GM10248 (cell line): ENCODE measurements around the gene MTURN.

Source experiments
- CTCF ChIA-PET: fragments of 300-600 bp; sonication (Branson Sonifier 250); formaldehyde crosslinking; extraction: SDS; loops from one replicate; lab custom pipeline; 2021; ENCODE audit warnings: antibody characterized with exemption; lab: Yijun Ruan, JAX
- POLR2A ChIA-PET: fragments of 350-650 bp; sonication (Branson Sonifier 250); formaldehyde crosslinking; extraction: SDS; loops from one replicate; lab custom pipeline; 2020; ENCODE audit warnings: antibody characterized with exemption; lab: Yijun Ruan, JAX
- DNase-seq: peaks from one replicate; pipeline ENCODE4 v3.0.0; 2012; ENCODE audit errors: extremely low spot score
- CTCF ChIP-seq: IDR thresholded peaks from 2 replicates; pipeline ENCODE4 v1.5.1; 2012; ENCODE audit warnings: mild to moderate bottlenecking, low read depth; ENCODE audit errors: extremely low read depth, missing control alignments, control extremely low read depth

The MTURN gene

GRCh38 chr7:30178748-30179436 lies 44.1 kb downstream of the MTURN start:
- no peak for TF ChIP-seq CTCF
- CTCF ChIA-PET, result interaction anchor here (1.0 to 3.4 kb wide), 10 partner anchors 9 to 387 kb away, joined by 3 to 9 read pairs (median 4); no protein-coding TSS in a partner anchor
- peak; percentile 45 for DNase-seq
- POLR2A ChIA-PET, result no interaction called here

GRCh38 chr7:30180718-30181117 lies 45.9 kb downstream of the MTURN start:
- TF ChIP-seq CTCF, result no peak
- POLR2A ChIA-PET, result no interaction called here
- CTCF ChIA-PET, result interaction anchor here (1.7 to 3.4 kb wide), 3 partner anchors 10 to 97 kb away, joined by 3 to 9 read pairs (median 5); no protein-coding TSS in a partner anchor
- no peak for DNase-seq

GRCh38 chr7:30181211-30181610 lies 46.4 kb downstream of the MTURN start:
- TF ChIP-seq CTCF, result no peak
- no peak for DNase-seq
- ChIA-PET CTCF (interaction anchor here (1.1 to 1.5 kb wide), 7 partner anchors 10 to 559 kb away, joined by 3 to 6 read pairs (median 4); no protein-coding TSS in a partner anchor), POLR2A (no interaction called here)

GRCh38 chr7:30181736-30182522 lies 47.1 kb downstream of the MTURN start:
- no peak for DNase-seq
- no peak for TF ChIP-seq CTCF
- ChIA-PET CTCF (interaction anchor here (1.1 to 1.5 kb wide), 9 partner anchors 9 to 558 kb away, joined by 3 to 6 read pairs (median 4); no protein-coding TSS in a partner anchor), POLR2A (no interaction called here)

GRCh38 chr7:30182814-30183213 lies 48.0 kb downstream of the MTURN start:
- CTCF ChIA-PET, result interaction anchor here (0.6 to 1.5 kb wide), 9 partner anchors 9 to 247 kb away, joined by 3 to 5 read pairs (median 3); no protein-coding TSS in a partner anchor
- POLR2A ChIA-PET, result no interaction called here
- DNase-seq, result no peak
- TF ChIP-seq CTCF, result no peak

- no peak for DNase-seq
- POLR2A ChIA-PET, result interaction anchor here (0.6 kb wide), 1 partner anchor 396 kb away, joined by 5 read pairs; no protein-coding TSS in a partner anchor
- TF ChIP-seq CTCF, result no peak
- CTCF ChIA-PET, result interaction anchor here (1.0 to 1.4 kb wide), 4 partner anchors 8 to 20 kb away, joined by 3 to 4 read pairs (median 3); no protein-coding TSS in a partner anchor
Observed at GRCh38 chr7:30183749-30184369, 49.1 kb downstream of the MTURN start.
